ENCODE measurements around the gene CPB2. TPM values are rescaled to one million over a fixed set of nuclear protein-coding genes. Genes with fewer than 3 reads are reported as not detected.

CPB2 gene
- total and polyA plus RNA-seq, 7 donors, result not detected

- no peaks in the 10 kb centered on the region for H3K36me3 ChIP-seq
- no peak for DNase-seq
- peaks cover 0 to 8% (median 3%) of the 10 kb centered on the region in 4 donors for H3K4me1 ChIP-seq
- 81 to 84% methylated on average over 3 of the region's 3 CpGs for WGBS, 2 donors
- intact Hi-C loops (cut with DNase I), result no loop called here
- TF ChIP-seq POLR2AphosphoS5 (IDR thresholded peaks at IDR 0.05) (no peak), CTCF (IDR thresholded peaks at IDR 0.05) (no peak), EP300 (IDR thresholded peaks at IDR 0.05) (no peak), POLR2A (IDR thresholded peaks at IDR 0.05) (no peak)
- H3K9me3 ChIP-seq, result no peaks in the 10 kb centered on the region
- no peak overlapping the region for H3K4me3 ChIP-seq
- no peak overlapping the region for H3K27ac ChIP-seq
- H3K27me3 ChIP-seq, result no peaks in the 10 kb centered on the region
Measured at GRCh38 chr13:46058268-46058667, 46.6 kb downstream of the CPB2 start.

- H3K27me3 ChIP-seq, result no peaks in the 10 kb centered on the region
- no peak overlapping the region for H3K4me3 ChIP-seq
- 61 to 75% methylated on average over 5 of the region's 5 CpGs for WGBS, 2 donors
- intact Hi-C loops (cut with DNase I), result no loop called here
- no peak overlapping the region for H3K27ac ChIP-seq
- no peaks in the 10 kb centered on the region for H3K36me3 ChIP-seq
- no peak for TF ChIP-seq POLR2AphosphoS5 (IDR thresholded peaks at IDR 0.05)
- no peak for TF ChIP-seq POLR2A (IDR thresholded peaks at IDR 0.05)
- no peak for TF ChIP-seq CTCF (IDR thresholded peaks at IDR 0.05)
- no peak for TF ChIP-seq EP300 (IDR thresholded peaks at IDR 0.05)
- no peaks in the 10 kb centered on the region for H3K9me3 ChIP-seq
- peaks cover 0 to 12% (median 5%) of the 10 kb centered on the region in 4 donors for H3K4me1 ChIP-seq
- no peak for DNase-seq
Measured at GRCh38 chr13:46057256-46058015, 47.4 kb downstream of the CPB2 start.

- Histone ChIP-seq H3K27me3 (no peaks in the 10 kb centered on the region), H3K4me3 (peak overlapping the region; percentile 72 to 95 (median 88)), H3K27ac (peak overlapping the region; percentile 89 to 95 (median 92)), H3K9me3 (no peaks in the 10 kb centered on the region), H3K36me3 (no peaks in the 10 kb centered on the region), H3K4me1 (peaks cover 0 to 33% (median 20%) of the 10 kb centered on the region in 4 donors)
- intact Hi-C loops (cut with DNase I), result no loop called here
- TF ChIP-seq POLR2AphosphoS5 (IDR thresholded peaks at IDR 0.05) (no peak), POLR2A (IDR thresholded peaks at IDR 0.05) (no peak), EP300 (IDR thresholded peaks at IDR 0.05) (no peak), CTCF (IDR thresholded peaks at IDR 0.05) (no peak)
- WGBS, 2 donors, result 22 to 23% methylated on average over 18 of the region's 18 CpGs
- no peak for DNase-seq
Measured at GRCh38 chr13:46053162-46054012, 51.4 kb downstream of the CPB2 start.

GRCh38 chr13:46052319-46053161 lies 52.3 kb downstream of the CPB2 start, which contains the start of gene ZC3H13:
ZC3H13 (minus strand) TSS chr13:46052746; CDS start chr13:46045507, 7,239 bp downstream.
- no peaks in the 10 kb centered on the region for H3K36me3 ChIP-seq
- no peaks in the 10 kb centered on the region for H3K27me3 ChIP-seq
- H3K9me3 ChIP-seq, result no peaks in the 10 kb centered on the region
- DNase-seq, result peak; percentile 95
- H3K4me1 ChIP-seq, result peaks cover 0 to 33% (median 20%) of the 10 kb centered on the region in 4 donors
- H3K27ac ChIP-seq, result peak within 1 kb of the TSS; percentile 89 to 95 (median 92)
- intact Hi-C loops (cut with DNase I), result no loop called here
- 0% methylated on average over 57 of the region's 57 CpGs for WGBS, 2 donors
- peak within 1 kb of the TSS; percentile 72 to 95 (median 88) for H3K4me3 ChIP-seq
- TF ChIP-seq EP300 (IDR thresholded peaks at IDR 0.05), result no peak
- TF ChIP-seq POLR2A (IDR thresholded peaks at IDR 0.05), result peak; percentile 22 to 39
- TF ChIP-seq POLR2AphosphoS5 (IDR thresholded peaks at IDR 0.05), result peak; percentile 63 to 84 (median 78)
- peak in 3 of 4 experiments; percentile 29 to 49 (median 31) for TF ChIP-seq CTCF (IDR thresholded peaks at IDR 0.05)

Measured in sigmoid colon (tissue), 7 donors.